Measurements from ENCODE around the gene NUAK2.
"Not testable (repeated sequence)": the region's sequence is repeated elsewhere in the genome, so short reads cannot be mapped to it uniquely, and the experiment has no call there.

The NUAK2 gene

DNA sequence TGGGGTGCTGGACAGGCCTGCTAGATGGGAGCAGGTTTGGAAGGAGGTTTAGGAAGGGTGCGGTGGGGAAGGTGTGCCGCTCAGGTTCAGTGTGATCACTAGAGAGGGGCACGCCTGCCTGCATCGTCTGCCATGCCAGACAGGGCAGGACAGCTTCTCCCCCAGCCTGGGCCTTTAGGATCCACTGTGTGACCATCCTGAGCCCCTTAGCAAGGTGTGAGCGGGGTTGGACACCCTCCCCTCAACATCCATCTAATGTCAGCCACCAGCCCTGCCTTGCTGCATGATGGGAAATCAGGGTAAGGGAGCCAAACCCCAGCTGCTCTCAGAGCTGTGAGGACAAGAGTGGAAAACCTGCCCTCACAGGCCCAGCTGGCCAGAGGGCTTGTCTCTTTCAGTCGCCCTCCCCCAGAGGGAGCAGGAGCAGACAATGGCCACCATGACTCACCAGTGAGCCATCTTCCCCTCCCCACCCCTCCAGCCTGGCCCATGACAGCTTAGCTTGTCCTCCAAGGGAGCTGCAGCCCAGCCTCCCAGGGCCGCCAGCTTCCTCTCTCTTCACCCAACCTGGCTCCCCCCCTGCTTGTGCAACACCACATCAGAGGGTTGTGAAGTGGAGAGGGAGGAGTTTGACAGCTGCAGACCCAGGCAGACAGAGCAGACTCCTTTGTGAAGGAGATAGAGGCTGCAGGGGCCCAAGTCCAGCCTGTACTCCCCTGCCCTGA lies 37.0 kb downstream of the NUAK2 start:
- peak overlapping the region; percentile 20 for H3K4me3 ChIP-seq (ENCODE audit: low read length)
- peak; percentile 91 for DNase-seq (ENCODE audit: low read depth, low spot score)

DNA sequence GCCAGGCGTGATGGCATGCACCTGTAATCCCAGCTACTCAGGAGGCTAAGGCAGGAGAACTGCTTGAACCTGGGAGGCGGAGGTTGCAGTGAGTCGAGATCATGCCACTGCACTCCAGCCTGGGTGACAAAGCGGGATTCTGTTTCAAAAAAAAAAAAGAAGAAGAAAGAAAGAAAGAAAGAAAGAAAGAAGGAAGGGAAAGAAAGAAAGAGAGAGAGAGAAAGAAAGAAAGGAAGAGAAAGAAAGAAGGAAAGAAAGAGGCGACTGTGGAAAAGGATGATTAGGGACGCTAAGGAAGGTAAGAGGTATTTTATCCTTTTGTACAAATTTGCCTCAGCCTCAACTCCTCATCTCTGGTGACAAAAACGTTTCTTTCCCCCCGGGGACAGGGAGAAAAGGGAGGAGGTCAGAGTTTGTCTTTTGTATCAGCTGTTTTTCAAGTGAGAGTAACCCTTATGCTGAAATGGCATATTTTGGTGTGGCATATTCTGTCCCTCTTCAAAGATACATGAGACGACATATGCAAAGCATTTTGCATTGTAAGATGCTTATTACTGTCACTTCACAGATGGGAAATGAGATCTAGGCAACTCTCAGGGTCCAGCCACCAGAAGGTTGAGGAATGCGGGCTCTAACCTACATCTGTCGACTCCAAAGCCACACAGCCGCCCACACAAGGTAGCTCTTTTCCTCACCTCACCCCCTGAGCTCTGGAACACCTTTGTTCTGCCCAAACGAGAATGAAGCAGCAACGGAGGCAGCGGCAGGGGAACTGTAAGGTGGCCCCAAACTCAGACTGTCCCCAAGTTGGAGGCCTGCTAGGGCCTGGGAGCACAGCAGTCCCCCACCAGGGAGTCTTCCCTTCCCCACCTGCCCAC lies 38.0 kb downstream of the NUAK2 start:
- no peak for DNase-seq (ENCODE audit: low read depth, low spot score)
- H3K4me3 ChIP-seq (ENCODE audit: low read length): no peak overlapping the region

DNA sequence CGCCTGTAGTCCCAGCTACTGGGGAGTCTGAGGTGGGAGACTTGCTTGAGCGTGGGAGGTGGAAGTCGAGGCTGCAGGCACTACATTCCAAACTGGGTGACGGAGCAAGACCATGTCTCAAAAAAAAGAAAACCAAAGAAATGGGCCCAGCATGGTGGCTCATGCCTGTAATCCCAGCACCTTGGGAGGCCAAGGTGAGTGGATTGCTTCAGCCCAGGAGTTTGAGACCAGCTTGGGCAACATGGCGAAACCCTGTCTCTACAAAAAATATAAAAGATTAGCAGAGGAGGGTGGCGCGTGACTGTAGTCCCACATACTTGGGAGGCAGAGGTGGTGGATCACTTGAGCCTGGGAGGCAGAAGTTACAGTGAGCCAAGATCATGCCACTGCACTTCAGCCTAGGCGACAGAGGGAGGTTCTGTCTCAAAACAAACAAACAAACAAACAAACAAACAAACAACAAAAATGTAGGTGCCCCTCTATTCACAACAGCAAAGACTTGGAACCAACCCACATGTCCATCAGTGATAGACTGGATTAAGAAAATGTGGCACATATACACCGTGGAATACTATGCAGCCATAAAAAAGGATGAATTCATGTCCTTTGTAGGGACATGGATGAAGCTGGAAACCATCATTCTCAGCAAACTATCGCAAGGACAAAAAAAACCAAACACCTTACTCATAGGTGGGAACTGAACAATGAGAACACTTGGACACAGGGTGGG lies 40.7 kb downstream of the NUAK2 start:
- DNase-seq (ENCODE audit: low read depth, low spot score): not testable (repeated sequence)

DNA sequence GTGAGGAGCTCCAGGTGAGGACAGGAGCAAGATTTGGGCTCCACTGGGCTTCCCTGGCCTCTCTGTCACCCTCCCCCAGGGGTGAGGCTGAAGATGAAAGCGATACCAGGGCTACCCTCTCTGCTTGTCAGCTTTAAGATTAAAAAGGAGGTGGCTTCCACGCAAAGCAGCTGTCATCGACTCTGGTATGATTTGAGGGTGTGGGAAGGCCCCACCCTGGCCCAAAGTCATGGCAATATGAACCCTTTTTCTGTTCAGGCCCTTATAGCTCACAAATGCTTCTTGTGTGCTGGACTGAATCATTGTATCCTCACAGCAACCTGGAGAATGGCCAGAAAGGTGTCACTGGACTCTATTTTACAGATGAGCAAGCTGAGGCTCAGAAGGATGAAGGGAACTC lies 41.6 kb downstream of the NUAK2 start:
- H3K4me3 ChIP-seq (ENCODE audit: low read length): no peak overlapping the region
- no peak for DNase-seq (ENCODE audit: low read depth, low spot score)

More for the DNA sequence above, 40.7 kb downstream of the NUAK2 start:
- not testable (repeated sequence) for H3K4me3 ChIP-seq (ENCODE audit: low read length)

DNA sequence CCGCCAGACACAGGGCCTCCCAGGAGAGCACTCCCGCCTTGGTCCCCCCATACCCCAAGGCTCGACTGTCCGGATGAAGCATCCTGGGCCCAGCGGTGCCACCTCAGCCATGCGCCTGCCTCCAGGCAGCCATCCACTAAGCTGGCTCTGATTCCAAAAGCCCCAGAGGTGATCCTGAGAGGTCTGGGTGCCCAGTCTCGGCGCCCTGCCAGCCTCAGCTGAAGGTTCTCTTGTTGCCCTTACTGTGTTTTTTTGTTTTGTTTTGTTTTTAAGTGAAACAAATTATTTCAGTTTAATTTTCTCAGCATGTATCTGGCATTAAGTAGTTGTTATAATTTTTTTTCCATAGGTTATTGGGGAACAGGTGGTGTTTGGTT lies 44.9 kb downstream of the NUAK2 start:
- no peak overlapping the region for H3K4me3 ChIP-seq (ENCODE audit: low read length)
- no peak for DNase-seq (ENCODE audit: low read depth, low spot score)

DNA sequence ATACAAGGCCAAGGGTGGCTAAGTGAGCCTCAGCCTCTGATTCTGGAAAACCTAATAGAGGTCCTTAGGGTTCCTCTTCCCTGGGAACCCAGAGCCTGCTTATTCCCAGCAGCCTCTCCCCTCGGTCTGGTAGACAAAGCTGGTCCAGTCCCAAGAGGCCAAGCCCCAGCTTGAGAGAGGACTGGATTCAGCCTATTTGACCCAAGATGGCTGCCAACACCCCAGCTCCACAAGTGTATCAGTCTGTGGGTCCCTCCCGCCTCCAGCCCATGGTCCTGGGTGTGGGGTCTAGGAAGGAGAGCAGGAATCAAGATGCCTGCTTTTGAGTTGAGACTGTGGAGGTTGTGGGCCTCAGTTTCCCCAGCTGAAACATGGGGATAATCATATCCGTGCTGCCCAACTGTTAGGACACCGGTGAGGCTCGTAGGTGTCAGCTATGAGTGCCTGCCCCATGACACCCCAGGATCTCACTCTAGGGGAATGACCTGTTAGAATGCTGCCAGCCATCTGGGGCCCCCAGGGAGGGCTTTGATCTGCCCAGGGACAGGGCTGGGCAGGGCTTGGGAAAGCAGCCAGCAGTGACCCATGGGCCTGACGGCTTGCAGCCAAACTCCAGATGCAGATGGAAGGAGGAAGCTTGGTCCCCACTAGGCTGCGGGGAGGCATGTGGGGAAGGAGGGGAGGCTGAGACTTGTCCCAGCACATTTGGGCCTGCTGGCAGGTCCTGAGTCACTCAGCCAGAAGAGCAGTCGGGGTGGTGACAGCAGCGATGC lies 45.4 kb downstream of the NUAK2 start:
- no peak overlapping the region for H3K4me3 ChIP-seq (ENCODE audit: low read length)
- DNase-seq (ENCODE audit: low read depth, low spot score): no peak

DNA sequence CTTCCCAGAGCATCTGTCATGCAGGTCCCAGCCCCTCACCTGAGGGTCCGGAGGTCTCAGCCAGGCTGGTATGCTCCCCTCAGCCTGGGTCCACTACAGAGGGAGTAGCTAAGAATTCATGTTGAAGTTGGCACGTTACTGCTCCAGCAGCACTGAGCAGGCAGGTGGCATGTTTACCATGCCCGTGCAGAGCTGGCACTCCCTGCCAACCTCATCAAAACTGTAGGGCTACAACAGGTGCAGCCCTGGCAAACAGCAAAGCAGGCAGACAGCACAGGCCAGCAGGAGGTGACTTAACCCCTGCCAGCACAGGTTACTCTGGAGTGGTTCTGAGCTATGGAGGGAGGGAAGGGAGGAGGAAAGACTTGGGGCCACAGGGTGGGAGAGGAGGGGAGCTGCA lies 46.4 kb downstream of the NUAK2 start:
- no peak overlapping the region for H3K4me3 ChIP-seq (ENCODE audit: low read length)
- DNase-seq (ENCODE audit: low read depth, low spot score): no peak

DNA sequence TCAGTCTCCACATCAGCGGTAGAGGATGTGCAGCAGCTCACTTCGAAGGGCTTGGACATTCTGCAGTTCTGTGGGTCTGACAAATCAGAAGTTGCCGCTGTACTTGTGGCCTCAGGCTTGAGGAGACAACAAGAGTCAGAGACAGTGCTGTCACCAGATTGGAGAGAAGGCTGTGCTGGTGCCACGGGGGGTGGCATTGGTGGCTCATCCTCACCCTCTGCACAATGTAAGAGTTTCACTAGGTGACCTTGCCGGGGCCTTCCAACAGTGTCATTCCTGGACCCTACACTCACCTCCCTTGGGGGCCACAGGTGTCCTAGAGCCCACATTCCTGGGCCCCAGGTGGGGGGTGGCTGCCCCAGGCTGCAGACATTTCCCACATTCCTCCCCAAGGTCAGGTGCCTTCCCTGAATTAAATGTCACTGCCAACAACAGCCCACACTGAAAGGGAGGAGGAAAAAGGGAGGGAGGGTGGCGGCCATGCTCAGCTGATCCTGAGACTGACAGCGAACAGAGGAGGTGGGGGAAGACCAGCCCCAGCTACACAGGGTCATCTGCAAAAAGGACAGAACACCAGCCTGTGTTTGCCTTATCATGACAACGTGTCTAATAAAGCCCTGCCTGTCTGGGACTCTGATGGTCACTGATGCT lies 47.4 kb downstream of the NUAK2 start:
- DNase-seq (ENCODE audit: low read depth, low spot score): no peak
- no peak overlapping the region for H3K4me3 ChIP-seq (ENCODE audit: low read length)

DNA sequence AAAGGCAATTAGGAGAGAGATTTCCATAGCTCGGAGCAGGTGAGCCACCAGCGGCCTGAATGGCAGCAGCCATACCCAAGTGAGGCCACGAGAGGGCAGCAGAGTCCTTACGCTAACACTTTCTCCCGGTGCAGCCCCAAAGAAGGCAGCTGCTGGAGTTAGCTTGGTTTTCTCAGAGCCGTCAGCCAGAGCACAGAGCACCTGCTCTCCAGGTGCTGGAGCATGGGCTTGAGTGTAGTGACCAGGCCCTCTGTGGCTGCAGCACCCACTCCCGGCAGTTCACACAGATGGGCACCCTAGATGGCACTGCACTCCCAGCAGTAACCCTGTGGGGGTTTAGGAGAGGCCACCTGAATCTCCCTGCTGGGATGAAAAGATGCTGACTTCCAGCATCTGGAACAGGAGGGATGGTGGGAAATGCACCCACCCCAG lies 48.0 kb downstream of the NUAK2 start:
- peak; percentile 59 for DNase-seq (ENCODE audit: low read depth, low spot score)
- H3K4me3 ChIP-seq (ENCODE audit: low read length): no peak overlapping the region

DNA sequence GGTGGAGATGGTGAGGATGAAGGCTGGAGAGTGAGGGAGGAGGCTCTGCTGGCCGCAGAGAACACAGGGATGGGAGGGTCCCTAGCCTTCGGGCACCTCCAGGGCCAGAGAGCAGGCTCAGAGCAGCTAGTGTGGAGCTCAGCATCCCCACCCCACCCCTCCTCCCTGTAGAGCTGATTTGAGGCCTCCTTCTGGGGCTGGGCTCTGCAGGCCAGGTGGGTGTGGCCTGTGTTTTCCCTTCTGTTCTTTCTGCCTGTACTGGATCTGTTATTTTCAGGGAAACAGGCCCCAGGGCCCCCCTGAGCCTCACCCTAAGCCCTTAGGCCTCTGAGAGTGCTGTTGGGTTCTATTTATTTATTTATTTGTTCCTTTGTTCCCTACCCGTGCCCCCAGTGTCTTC lies 49.0 kb downstream of the NUAK2 start:
- no peak overlapping the region for H3K4me3 ChIP-seq (ENCODE audit: low read length)
- DNase-seq (ENCODE audit: low read depth, low spot score): no peak

DNA sequence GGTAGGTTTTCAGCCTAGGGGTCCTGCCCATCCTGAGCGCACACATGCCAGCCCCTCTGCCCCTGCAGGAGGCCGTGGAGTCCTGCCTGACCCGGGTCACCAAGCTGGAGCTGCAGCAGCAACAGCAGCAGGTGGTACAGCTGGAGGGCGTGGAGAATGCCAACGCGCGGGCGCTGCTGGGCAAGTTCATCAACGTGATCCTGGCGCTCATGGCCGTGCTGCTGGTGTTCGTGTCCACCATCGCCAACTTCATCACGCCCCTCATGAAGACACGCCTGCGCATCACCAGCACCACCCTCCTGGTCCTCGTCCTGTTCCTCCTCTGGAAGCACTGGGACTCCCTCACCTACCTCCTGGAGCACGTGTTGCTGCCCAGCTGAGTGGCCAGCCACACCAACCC lies 49.8 kb downstream of the NUAK2 start:
- DNase-seq (ENCODE audit: low read depth, low spot score): no peak
- no peak overlapping the region for H3K4me3 ChIP-seq (ENCODE audit: low read length)

DNA sequence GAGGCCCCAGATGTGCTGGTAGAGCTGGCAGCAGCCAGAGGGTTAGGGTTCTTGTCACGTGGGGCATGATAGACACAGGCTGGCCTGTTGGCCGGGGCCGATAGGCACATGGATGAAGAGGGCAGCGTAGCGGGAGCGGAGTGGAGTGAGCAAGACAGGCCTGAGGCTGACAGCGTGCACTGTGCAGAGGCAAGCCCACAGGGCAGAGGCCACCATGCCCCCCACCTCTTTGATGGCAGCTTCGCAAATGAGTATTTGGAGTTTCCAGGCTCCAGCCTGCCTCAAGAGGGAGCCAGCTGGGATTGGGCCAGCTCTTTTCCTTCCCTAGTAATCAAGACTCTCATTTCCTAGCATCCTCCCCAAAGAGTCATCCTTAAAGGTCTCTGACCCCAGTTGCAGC lies 50.3 kb downstream of the NUAK2 start:
- H3K4me3 ChIP-seq (ENCODE audit: low read length): no peak overlapping the region
- DNase-seq (ENCODE audit: low read depth, low spot score): no peak

DNA sequence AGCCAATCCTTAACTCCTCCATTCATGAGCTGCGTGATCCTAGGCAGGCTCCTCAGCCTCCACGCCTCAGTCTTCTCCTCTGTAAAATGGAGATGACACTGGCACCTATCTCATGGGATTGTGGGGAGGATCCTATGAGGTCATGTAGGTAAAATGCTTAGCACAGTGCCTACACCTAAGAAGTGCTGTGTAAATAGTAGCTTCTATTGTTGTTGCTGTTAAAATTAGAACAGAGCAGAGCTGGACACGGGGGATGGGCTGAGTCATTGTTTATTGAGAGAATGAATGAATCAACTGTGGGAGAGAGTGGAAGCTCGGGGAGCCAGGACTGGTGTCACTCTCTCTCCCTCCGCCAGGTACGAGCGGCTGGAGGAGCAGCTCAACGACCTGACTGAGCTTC lies 50.8 kb downstream of the NUAK2 start:
- DNase-seq (ENCODE audit: low read depth, low spot score): no peak
- H3K4me3 ChIP-seq (ENCODE audit: low read length): no peak overlapping the region

DNA sequence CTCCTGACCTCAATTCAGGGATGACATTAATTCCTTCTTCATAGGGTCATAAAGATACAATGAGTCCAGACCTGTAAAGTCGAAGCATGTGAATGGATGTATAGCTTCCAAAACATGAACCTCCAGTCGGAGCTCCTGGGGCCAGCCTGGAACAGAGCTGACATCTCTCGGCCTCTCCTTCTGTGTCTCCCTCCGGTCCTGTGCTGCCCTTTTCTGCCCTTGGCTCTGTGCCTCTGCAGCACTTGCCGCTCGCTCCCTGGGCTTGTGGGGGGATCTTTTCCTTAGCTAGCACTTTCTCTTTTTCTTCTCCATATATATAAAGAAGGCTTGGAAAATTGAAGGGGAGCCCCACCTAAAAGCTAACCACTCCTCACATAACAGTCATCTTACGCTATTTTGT lies 51.3 kb downstream of the NUAK2 start:
- no peak overlapping the region for H3K4me3 ChIP-seq (ENCODE audit: low read length)
- DNase-seq (ENCODE audit: low read depth, low spot score): no peak

DNA sequence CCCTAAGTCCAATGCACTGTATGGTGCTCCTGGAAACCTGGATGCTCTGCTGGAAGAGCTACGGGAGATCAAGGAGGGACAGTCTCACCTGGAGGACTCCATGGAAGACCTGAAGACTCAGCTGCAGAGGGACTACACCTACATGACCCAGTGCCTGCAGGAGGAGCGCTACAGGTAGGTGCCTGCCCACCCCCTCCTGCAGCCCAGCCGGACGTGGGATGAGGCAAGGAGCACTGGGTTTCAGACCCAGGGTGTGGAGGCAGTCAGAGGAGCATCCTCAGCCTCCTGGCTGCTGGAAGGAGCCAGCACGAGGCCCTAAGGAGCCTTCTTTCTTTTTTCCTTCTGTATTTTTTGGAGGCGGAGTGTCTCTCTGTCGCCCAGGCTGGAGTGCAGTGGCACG lies 51.8 kb downstream of the NUAK2 start:
- no peak for DNase-seq (ENCODE audit: low read depth, low spot score)
- H3K4me3 ChIP-seq (ENCODE audit: low read length): no peak overlapping the region

DNA sequence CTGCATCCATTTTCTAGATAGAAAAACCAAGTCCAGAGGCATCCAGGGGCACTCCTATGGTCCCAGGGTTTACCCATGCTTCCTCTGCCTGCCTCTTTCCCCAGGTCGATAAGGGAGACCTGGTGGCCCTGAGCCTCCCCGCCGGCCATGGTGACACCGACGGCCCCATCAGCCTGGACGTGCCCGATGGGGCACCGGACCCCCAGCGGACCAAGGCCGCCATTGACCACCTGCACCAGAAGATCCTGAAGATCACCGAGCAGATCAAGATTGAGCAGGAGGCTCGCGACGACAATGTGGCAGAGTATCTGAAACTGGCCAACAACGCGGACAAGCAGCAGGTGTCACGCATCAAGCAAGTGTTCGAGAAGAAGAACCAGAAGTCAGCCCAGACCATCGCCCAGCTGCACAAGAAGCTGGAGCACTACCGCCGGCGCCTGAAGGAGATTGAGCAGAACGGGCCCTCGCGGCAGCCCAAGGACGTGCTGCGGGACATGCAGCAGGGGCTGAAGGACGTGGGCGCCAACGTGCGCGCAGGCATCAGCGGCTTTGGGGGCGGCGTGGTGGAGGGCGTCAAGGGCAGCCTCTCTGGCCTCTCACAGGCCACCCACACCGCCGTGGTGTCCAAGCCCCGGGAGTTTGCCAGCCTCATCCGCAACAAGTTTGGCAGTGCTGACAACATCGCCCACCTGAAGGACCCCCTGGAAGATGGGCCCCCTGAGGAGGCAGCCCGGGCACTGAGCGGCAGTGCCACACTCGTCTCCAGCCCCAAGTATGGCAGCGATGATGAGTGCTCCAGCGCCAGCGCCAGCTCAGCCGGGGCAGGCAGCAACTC lies 52.5 kb downstream of the NUAK2 start:
- H3K4me3 ChIP-seq (ENCODE audit: low read length): no peak overlapping the region
- DNase-seq (ENCODE audit: low read depth, low spot score): no peak

DNA sequence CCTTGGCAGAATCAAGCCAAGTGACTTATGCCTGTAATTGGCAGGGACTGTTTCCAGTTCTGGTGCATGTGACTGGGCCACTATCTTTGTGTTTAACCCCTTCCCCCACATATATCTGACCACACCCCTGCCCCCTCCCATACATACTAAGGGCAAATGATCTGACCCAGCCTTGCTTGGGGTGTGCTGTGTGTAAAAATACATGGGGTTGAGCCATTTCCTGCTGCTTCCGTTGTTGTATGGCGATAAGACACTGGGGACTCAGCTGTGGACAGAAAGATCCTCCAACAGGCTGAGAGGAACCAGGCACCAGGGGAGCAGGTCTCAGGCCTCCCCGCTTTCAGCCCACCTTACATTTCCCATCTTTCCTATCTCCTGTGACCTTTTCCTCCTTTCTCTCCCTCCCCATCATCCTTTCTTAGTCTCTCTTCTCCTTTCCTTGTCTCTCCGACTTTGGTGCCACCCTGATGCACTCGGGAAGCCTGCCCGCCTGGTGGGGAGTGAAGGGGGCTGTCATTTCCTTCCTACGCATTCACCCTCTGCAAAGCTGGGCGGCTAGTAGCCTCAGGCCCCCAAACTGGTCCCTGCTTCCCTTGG lies 54.1 kb downstream of the NUAK2 start:
- no peak for DNase-seq (ENCODE audit: low read depth, low spot score)
- no peak overlapping the region for H3K4me3 ChIP-seq (ENCODE audit: low read length)
